Stomach (tissue), 4 donors: Measurements from ENCODE around the gene ZBTB22.

Experiments used
- EP300 ChIP-seq: sonication (generic); formaldehyde crosslinking; IDR thresholded peaks from one replicate; pipeline ENCODE4 v1.6.1; 2017; ENCODE audit warnings: antibody characterized with exemption
- POLR2A ChIP-seq, 4 donors: fragments of 450-650 bp; IDR thresholded peaks; one replicate each; pipeline ENCODE4 v1.6.1; 2016; ENCODE audit warnings: antibody characterized with exemption in 4 of 4, control low read depth in 2 of 4, mild to moderate bottlenecking in 1 of 4, moderate library complexity in 1 of 4
- POLR2AphosphoS5 ChIP-seq, 3 donors: sonication (generic); formaldehyde crosslinking; IDR thresholded peaks; one replicate each; pipeline ENCODE4 v1.6.1; 2016; ENCODE audit warnings: antibody characterized with exemption in 3 of 3
- TF ChIP-seq, protein P1 (sequence below), 7 experiments: fragments of 450-650 bp in 4 of 7; fragments of 200-600 bp in 3 of 7; sonication (generic) in 3 of 7; IDR thresholded peaks; one replicate each; pipeline ENCODE4 v1.5.1; 2016 to 2019; ENCODE audit warnings: antibody characterized with exemption in 7 of 7, control low read depth in 2 of 7, mild to moderate bottlenecking in 1 of 7

DNA sequence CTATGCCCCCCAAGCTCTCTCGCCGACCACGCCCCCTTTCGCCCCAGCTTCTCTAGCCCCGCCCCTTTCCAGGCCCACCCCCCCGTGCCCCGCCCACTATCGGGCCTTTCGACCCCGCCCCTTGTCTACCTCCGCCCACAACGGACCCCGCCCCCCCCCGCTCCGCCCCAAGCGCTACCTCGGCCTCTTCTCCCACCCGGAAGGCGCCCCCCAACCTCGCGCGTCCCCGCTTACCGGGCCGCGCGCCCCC, 200 bp downstream of the ZBTB22 start:
- TF ChIP-seq, protein P1, sequence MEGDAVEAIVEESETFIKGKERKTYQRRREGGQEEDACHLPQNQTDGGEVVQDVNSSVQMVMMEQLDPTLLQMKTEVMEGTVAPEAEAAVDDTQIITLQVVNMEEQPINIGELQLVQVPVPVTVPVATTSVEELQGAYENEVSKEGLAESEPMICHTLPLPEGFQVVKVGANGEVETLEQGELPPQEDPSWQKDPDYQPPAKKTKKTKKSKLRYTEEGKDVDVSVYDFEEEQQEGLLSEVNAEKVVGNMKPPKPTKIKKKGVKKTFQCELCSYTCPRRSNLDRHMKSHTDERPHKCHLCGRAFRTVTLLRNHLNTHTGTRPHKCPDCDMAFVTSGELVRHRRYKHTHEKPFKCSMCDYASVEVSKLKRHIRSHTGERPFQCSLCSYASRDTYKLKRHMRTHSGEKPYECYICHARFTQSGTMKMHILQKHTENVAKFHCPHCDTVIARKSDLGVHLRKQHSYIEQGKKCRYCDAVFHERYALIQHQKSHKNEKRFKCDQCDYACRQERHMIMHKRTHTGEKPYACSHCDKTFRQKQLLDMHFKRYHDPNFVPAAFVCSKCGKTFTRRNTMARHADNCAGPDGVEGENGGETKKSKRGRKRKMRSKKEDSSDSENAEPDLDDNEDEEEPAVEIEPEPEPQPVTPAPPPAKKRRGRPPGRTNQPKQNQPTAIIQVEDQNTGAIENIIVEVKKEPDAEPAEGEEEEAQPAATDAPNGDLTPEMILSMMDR (IDR thresholded peaks at IDR 0.05): no peak
- TF ChIP-seq POLR2AphosphoS5 (IDR thresholded peaks at IDR 0.05) (no peak), EP300 (no peak), POLR2A (IDR thresholded peaks at IDR 0.05) (no peak)
